Parathyroid adenoma (tissue), 2 donors: Measurements from ENCODE around the gene TBC1D8B.
"Not testable (repeated sequence)": the region's sequence is repeated elsewhere in the genome, so short reads cannot be mapped to it uniquely, and the experiment has no call there.

Experiments used
- H2AFZ ChIP-seq: fragments of 300-600 bp; sonication (generic); one replicate; pipeline ENCODE4 v1.7.0; 2017; ENCODE audit warnings: antibody characterized with exemption, mild to moderate bottlenecking
- H3K27ac ChIP-seq: fragments of 300-600 bp; sonication (generic); one replicate; pipeline ENCODE4 v1.7.0; 2017
- H3K27me3 ChIP-seq: fragments of 300-600 bp; sonication (generic); one replicate; pipeline ENCODE4 v1.7.0; 2017; ENCODE audit warnings: low read length; ENCODE audit not compliant: control insufficient read depth, insufficient read depth
- H3K36me3 ChIP-seq: fragments of 300-600 bp; sonication (generic); one replicate; pipeline ENCODE4 v1.7.0; 2017; ENCODE audit warnings: low read length; ENCODE audit not compliant: control insufficient read depth, insufficient read depth
- H3K4me1 ChIP-seq: fragments of 300-600 bp; sonication (generic); one replicate; pipeline ENCODE4 v1.7.0; 2017; ENCODE audit warnings: control low read depth
- H3K4me2 ChIP-seq: fragments of 300-600 bp; sonication (generic); one replicate; pipeline ENCODE4 v1.7.0; 2017; ENCODE audit warnings: low read length
- H3K4me3 ChIP-seq: fragments of 300-600 bp; sonication (generic); one replicate; pipeline ENCODE4 v1.7.0; 2017; ENCODE audit warnings: low read depth, low read length
- H3K79me2 ChIP-seq: fragments of 300-600 bp; sonication (generic); one replicate; pipeline ENCODE4 v1.7.0; 2017; ENCODE audit warnings: control low read depth
- H3K9ac ChIP-seq: fragments of 300-600 bp; sonication (generic); one replicate; pipeline ENCODE4 v1.7.0; 2017; ENCODE audit warnings: mild to moderate bottlenecking
- H3K9me3 ChIP-seq: fragments of 300-600 bp; sonication (generic); one replicate; pipeline ENCODE4 v1.7.0; 2017; ENCODE audit warnings: low read length; ENCODE audit not compliant: control insufficient read depth
- CTCF ChIP-seq: fragments of 300-600 bp; sonication (generic); IDR thresholded peaks from one replicate; pipeline ENCODE4 v1.7.0; 2017; ENCODE audit warnings: antibody characterized with exemption, mild to moderate bottlenecking
- donor health status: primary hyperparathyroidism.

Gene TBC1D8B

DNA sequence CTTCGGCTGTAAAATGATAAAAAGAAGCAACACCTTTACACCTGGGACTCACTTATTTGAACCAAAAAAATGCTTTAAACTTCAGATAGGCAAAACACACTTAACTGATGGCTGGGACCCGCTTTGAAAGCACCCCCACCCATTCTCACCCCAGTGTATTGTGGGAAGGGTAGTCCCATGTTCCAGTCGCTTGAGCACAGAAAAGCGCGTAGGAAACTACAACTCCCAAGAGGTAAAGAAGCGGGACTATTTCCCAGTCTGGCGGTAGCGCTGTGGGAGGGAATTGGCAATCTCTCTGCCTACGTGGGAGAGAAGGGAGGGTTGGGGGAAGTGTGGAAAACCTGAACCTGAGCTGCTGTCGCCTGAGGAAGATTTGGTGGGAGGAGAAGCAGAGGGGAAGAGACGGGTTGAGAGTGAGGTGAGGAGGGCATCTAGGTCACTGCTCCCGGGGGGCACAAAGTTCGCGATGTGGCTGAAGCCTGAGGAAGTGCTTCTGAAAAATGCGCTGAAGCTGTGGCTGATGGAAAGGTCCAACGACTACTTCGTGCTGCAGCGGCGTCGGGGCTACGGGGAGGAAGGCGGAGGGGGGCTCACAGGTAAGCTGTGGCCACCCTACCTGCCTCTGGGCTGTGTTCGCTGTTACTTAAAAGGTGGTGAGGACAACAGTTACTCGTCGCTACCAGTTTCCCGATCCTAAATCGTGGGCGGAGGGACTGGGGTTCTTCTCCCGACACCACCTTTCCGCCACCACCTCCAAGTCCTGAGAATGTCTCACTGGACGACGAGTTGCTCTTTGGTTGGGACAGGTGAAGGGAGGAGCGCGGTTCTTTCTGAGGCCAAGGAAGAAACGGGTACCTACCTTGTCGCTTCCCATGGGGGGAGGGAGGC lies at the start of gene TBC1D8B:
Gene TBC1D8B (plus strand): TSS at position 286 of the 888 bp plus-strand sequence. CDS start 181 bp downstream, at position 467.
- H3K4me3 ChIP-seq: peak within 1 kb of the TSS; percentile 74
- no peaks in the 10 kb centered on the region for H3K9me3 ChIP-seq
- H3K27ac ChIP-seq: peak within 1 kb of the TSS; percentile 60
- no peaks in the 10 kb centered on the region for H3K36me3 ChIP-seq
- H2AFZ ChIP-seq: peak within 1 kb of the TSS; percentile 78
- no peaks in the 10 kb centered on the region for H3K79me2 ChIP-seq
- peak within 1 kb of the TSS; percentile 73 for H3K4me2 ChIP-seq
- TF ChIP-seq CTCF: no peak
- no peaks in the 10 kb centered on the region for H3K27me3 ChIP-seq
- no peaks in the 10 kb centered on the region for H3K4me1 ChIP-seq
- peak within 1 kb of the TSS; percentile 7 for H3K9ac ChIP-seq

DNA sequence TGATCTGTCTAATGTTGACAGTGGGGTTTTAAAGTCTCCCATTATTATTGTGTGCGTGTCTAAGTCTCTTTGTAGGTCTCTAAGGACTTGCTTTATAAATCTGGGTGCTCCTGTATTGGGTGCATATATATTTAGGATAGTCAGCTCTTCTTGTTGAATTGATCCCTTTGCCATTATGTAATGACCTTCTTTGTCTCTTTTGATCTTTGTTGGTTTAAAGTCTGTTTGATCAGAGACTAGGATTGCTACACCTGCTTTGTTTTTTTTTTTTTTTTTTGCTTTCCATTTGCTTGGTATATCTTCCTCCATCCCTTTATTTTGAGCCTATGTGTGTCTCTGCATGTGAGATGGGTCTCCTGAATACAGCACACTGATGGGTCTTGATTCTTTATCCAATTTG lies 33.2 kb upstream of the TBC1D8B start:
- H3K4me2 ChIP-seq, H3K9me3 ChIP-seq, H3K79me2 ChIP-seq, H3K9ac ChIP-seq, H3K4me1 ChIP-seq, H2AFZ ChIP-seq, H3K27ac ChIP-seq, H3K27me3 ChIP-seq, H3K36me3 ChIP-seq, H3K4me3 ChIP-seq: not testable (repeated sequence)

DNA sequence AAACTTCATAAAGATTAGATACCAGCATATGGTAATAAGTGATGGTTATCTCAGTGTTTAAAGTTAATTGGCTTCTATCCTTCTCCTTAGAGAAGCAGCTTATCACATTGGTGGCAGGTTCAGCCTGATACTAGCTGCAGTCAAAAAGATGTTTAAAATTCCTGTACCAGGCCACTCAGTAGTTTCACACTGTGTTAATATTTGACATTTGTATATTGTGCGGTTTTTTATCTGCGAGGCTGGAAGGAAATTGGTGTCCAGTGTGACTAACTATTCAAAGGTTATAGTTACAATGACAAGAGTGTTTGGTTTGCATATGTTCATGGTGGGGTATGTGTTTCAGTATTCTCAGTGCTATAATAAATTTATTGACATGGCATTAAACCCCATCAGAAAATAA lies 27.5 kb upstream of the TBC1D8B start:
- no peaks in the 10 kb centered on the region for H3K36me3 ChIP-seq
- no peaks in the 10 kb centered on the region for H3K79me2 ChIP-seq
- H3K9ac ChIP-seq: no peak overlapping the region
- H3K4me1 ChIP-seq: no peaks in the 10 kb centered on the region
- no peak overlapping the region for H3K4me3 ChIP-seq
- no peak for TF ChIP-seq CTCF
- no peak overlapping the region for H2AFZ ChIP-seq
- no peak overlapping the region for H3K27ac ChIP-seq
- H3K27me3 ChIP-seq: no peaks in the 10 kb centered on the region
- H3K9me3 ChIP-seq: no peaks in the 10 kb centered on the region
- no peak overlapping the region for H3K4me2 ChIP-seq

- Histone ChIP-seq H3K27me3 (no peaks in the 10 kb centered on the region), H2AFZ (no peak overlapping the region), H3K9ac (no peak overlapping the region), H3K79me2 (no peaks in the 10 kb centered on the region), H3K9me3 (no peaks in the 10 kb centered on the region), H3K36me3 (no peaks in the 10 kb centered on the region), H3K27ac (no peak overlapping the region), H3K4me3 (no peak overlapping the region), H3K4me2 (no peak overlapping the region), H3K4me1 (no peaks in the 10 kb centered on the region)
- no peak for TF ChIP-seq CTCF
Observed at GRCh38 chrX:106780264-106780663, 22.2 kb upstream of the TBC1D8B start.

- no peak overlapping the region for H3K27ac ChIP-seq
- no peak overlapping the region for H3K4me3 ChIP-seq
- no peaks in the 10 kb centered on the region for H3K79me2 ChIP-seq
- H3K4me2 ChIP-seq: no peak overlapping the region
- H3K27me3 ChIP-seq: no peaks in the 10 kb centered on the region
- no peak overlapping the region for H2AFZ ChIP-seq
- no peaks in the 10 kb centered on the region for H3K9me3 ChIP-seq
- no peaks in the 10 kb centered on the region for H3K36me3 ChIP-seq
- TF ChIP-seq CTCF: no peak
- H3K4me1 ChIP-seq: no peaks in the 10 kb centered on the region
- H3K9ac ChIP-seq: no peak overlapping the region
Observed at GRCh38 chrX:106780664-106781377, 21.7 kb upstream of the TBC1D8B start.
